HG02763 (cell line): ENCODE data around the gene DYNC1I1.

Experiments used
- ATAC-seq: cut with Tn5 transposase; IDR thresholded peaks from one replicate; pipeline ENCODE4 v1.9.1; 2021; ENCODE audit warnings: mild to moderate bottlenecking, moderate library complexity; ENCODE audit not compliant: unreplicated experiment

Gene DYNC1I1

DNA sequence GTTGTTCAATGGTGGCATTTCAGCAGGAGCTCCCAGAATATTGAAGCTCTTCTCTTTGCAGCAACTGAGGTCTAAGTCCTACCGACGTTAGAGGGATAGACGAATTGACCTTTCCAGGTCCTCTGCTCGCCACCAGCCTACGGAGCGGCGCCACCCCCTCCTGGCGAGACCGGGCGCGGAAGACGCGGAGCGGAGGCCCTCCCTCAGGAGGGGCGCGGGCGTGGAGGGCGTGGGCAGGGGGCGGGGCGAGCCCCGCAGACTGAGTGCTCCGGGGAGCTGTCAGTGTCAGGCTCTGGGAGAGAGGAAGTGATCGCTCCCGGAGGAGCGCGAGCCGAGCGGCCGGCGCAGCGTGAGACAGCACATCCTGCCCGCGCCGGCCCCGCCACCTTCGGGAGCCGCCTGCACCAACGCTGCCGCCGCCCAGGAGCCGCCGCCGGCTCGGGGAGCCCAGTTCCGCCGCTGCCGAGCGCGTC, at the start of gene DYNC1I1:
Gene DYNC1I1, plus strand, starts transcription at position 257 of the 473 bp plus-strand sequence. CDS start 32,176 bp downstream, outside the sequence.
- peak; percentile 87 for ATAC-seq

DNA sequence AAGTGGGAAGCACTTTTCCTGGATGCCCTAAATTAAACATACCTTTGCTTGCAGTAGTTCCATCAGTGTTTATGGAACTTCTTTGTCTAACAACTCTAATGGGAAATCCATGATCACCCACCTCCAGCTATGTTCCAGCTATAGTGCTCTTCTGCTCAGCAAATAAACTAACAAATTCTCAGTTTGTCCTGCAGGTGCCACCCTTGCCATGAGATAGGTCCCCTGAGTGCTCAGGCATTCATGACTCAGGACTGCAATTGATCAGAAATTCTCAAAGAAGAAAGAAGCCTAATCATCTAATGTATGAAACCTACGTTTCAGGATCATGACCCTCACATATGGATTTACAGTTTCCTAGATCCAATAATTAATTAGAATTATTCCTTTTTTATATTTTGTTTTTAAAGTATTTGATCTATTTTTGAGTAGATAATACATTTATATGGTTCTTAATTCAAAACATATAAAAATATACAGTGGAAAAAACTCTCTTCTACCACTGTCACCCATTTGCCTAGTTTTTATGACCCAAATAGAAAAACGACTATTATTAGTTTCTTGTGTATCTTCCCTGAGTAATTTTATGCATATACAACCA, 48.7 kb upstream of the DYNC1I1 start:
- no peak for ATAC-seq

DNA sequence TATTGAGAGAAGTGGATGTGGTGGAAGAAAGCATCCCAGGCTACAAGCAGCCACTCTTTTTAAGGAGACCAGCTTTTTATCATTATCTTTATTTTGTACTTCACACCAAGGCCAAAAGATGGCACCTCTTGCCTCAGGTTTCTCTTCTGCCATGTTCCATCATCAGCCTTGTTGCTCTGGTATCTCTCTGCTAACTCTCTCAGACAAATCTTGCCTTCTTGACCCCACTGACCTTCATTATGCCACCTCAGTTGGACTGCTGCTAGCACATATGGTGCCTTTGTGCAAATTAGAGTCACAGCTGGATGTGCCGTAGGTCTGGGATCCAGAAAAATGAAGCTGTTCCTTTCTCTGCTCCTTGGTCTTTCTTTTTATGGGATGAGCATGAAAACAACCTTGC, 47.1 kb upstream of the DYNC1I1 start:
- ATAC-seq = no peak

DNA sequence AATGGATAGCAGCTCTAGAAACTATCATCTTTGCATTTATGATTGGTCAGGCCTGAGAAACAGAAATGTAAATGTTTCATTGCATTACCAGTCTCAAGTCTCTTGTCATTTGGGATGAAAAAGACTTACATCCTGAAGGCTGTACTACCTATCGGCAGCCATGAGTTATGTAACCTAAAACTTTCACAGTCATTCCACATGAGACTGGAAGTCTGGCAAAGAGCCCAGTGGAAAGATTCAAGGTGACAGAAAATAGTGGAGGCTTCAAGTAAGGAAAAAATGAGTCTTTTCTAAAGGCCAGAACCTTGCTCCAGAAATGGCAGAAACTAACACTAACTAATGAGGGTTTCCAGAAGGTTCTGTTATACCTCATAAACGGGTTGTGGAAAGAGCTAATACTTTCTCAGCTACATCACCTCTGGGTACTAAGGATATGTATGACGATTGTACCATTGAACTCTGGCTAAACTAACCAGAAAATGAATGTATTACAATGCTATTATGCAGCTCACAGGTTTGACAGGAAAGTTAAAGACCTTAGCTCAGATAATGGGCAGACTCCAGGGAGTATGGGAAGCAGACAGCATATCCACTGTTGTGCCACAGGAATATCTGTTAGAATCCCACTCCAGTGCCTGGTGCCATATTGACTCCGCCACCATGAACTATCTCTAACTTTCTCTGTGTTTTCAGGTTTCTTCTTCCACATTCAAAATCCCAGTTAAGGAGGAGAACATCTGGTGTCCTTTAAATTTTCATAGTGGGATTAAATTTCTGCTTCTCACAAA, 41.7 kb upstream of the DYNC1I1 start:
- ATAC-seq = no peak

DNA sequence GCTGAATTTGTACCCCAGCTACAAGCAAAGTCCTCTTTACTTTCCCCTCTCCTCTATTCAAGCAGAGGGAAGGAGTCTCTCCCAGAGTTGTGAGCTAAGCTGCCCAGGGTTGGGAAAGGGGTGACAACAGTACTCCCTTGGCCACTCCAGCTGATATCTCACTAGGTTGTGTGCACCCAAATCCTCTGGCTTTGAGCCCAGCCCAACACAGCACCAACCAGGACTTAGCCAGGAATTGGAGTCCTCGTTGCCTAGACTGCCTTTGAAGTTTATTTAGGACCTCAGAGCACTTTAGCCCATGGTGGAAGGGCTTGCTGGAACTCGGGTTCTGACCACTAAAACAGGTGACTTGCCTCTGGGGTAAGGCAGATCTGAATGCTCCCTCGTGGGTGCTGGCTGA, 35.7 kb upstream of the DYNC1I1 start:
- ATAC-seq = no peak

DNA sequence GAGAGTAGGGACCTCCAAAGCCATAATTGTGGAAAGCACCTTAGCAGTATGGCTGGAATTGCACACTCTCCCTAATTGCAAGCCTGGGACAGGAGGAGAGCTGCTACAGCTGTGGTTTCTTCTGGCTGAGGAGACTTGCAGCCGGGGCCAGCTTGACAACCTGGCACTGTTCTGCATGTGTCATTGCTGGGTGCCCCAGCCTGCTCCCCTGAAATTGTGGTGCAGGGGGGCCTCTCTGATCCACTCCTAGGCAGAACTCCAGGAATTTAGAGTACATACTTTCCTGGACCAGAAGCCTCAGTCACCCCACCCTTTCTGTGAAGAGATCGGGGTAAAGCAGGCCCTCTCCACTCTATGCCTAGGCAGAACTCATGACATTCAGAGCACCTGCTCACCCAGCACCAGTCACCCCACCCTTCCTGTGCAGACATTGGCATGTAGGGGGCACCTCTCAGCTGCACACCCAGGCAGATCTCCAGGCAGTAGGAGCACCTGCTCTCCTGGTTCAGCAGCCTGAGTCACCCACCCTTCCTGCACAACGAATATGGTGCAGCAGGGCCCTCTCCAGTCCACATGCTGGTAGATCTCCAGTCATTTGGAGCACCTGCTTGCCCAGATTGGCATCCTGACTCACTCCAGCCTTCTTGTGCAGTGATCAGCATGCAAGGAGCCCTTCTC, 34.4 kb upstream of the DYNC1I1 start:
- no peak for ATAC-seq

DNA sequence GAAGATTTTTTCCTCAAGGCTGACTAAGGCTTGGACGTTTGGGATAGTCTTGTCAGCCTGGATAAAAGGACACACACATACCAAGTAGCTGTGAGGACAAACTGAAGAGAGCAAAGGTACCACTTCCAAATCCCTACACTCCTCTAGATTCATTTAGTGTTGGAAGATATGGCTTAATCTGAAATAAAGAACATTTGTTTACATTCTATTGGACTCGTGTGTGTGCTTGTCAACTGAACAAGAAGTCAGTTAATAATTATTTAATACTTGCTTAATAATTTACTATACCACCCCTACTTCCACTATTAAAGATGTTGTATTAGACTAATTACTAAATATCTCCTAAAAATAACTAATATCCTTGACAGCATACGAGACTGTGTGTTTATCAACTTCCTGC, 23.3 kb upstream of the DYNC1I1 start:
- ATAC-seq = no peak

DNA sequence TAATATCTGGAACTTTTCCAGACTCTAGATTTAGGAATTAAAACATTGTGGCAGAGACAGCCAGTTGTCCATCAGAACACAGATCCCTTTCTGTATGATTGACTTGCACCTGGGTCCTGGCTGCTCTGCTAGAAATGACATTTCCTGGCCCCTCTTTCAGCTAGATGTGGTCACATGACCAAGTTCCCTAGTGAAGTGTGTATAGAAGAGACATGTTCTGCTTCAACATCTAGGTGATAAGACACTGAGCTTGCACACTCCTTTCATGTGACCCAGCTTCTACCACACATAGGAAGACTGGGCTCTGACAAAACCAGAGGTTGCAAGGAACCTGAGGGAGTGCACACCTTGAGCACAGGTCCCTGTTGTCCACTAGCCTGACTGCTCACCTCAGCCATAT, 22.8 kb upstream of the DYNC1I1 start:
- ATAC-seq = no peak

DNA sequence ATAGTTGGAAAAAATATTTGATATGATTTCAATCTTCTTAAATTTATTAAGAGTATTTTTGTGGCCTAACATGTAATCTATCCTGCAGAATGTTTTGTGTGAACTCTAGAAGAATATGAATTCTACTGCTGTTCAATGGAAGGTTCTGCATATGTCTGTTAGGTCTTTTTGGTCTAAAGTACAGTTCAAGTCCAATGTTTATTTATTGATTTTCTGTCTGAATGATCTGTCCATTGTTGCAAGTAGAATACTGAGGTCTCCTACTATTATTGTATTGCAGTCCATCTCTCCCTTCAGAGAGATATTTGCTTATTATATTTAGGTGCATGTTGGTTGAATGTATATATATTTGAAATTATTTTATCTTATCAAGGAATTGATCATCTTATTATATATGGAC, 18.9 kb upstream of the DYNC1I1 start:
- ATAC-seq = no peak

DNA sequence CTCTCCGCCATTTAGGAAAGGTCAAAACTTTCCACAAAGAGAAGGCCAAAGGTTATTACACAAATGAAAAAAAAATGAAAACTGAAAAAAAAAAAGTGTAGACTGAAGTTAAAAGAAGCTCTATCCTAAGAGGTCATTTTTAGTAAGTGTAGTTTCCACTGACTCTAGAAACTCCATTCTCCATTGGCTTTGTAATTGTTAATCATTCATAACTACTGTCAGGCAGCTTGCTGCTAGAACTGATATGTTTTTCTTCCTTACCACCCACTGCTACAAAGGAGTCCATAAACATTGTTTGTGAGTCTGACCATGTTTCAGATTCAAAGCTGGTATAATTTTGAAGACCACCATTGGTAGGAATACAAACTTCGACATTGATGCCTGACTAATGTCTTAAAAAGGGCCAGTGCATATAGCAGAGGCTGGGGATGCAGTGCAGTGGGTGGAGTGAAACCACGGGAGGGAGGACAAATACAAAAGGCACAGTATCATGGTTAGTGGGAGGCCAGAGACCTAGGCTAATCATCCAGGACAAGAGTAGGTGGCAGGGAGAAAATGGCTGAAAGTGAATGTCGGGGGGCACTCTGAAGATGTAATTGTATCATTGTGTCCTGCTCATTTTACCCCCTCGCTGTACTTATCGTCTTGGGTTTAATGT, 16.9 kb upstream of the DYNC1I1 start:
- ATAC-seq = no peak

DNA sequence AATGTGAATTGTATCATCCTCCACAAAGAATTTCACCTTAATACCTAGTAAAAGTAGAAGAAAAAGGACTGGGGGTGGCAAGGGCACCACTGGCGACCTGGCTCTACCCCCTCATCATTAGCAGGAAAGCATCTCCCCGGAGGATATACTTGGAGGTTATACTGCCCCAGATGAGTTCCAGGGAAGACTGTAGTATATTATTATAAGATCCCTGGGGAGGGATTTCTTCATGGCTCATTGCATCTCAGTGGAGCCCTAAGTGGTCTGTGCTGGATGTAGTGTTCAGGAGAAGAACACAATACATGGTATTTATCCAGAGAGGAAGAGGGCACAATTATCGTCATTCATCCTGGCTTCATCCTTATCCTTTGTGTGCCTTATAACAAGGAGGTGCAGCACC, 14.2 kb upstream of the DYNC1I1 start:
- ATAC-seq = no peak

DNA sequence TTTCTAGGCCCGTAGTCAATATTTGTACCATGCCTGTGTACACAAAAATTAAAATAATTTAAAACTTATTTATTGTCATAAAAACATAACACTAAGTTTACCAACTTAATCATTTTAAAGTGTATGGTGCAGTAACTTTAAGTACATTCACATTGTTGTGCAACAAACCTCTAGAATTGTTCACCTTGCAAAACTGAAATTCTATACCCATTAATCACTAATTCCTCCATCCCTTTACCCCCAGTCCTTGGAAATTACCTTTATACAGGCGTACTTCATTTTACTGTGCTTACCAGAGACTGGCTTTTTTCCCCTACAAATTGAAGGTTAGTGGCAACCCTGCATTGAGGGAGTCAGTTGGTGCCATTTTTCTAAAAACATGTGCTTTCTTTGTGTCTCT, 6.3 kb upstream of the DYNC1I1 start:
- ATAC-seq = no peak

DNA sequence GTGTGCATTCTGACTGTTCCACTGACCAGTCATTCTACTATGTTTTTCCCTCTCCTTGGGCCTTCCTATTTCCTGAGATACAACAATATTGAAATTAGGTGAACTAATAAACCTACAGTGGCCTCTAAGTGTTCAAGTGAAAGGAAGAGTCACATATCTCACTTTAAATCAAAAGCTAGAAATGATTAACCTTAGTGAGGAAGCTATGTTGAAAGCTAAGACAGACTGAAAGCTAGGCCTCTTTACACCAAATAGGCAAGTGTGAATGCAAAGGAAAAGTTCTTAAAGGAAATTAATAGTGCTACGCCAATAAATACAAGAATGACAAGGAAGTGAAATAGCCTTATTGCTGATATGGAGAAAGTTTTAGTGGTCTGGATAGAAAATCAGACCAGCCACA, 5.7 kb upstream of the DYNC1I1 start:
- no peak for ATAC-seq

DNA sequence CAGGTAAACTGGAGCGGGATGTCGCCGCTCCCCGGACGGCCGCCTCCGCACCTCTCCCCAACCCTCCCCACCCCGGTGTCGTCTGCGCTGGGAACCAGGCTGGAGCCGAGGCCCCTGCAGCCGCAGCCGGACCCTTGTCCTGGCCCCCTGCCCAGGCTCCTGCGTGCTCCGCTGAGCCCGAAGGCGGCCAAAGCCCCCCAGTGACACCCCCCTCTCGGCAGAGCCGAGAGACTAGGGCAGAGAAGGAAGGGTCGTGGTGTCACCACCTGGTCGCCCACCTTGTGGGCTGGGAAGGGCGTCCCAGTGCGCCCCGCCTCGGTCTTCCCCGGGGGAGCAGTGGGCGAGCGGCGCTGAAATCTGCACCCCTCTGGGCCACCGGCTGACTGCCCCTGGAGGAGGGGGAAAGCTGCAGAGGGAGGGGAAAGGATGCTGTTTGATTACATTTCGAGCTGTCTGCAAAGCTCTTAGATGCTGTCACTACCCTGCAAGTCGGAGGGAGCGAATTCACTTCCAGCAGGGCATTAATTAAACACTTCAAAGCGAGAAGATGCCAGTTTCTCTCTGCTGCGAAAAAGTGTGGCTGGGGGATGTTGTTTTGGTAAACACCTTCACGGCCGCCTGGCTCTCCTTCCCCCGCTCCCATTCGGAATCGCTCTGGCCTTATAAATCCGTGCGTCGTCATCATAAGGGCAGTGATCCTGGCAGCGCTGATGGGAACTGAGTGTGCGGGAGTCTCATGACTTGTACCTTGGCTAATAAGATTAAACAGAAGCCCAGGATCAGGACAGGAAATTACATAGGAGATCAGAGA, 622 bp downstream of the DYNC1I1 start:
- ATAC-seq = no peak

DNA sequence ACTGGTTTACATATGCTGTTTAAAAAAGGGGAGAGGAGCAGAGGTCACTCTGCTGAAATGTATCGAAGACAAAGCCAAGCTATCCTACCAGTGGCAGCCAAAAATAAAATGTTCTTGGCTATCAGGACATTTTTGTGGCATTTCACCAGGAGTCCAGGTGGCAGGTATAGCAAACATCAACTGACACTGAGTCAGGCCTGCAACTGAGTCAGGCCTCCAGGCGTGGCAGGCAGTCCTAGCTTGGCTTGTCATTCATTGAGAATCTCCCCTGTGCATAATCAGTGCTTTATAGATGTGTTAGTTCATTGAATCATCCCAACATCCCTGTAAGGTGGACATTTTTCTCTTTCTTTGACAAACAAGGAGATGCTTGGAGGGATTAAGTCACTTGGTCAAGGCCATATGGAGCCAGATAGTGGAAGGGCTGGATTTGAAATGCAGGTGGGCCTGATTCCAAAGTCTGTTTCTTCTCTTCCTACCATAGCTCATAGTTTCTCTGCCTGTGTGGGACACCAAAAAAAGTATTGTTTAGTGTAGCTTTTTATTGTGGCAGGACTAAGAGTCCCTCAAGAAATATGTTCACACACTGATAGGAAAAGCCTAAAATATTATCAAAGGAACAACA, 4.3 kb downstream of the DYNC1I1 start:
- no peak for ATAC-seq

DNA sequence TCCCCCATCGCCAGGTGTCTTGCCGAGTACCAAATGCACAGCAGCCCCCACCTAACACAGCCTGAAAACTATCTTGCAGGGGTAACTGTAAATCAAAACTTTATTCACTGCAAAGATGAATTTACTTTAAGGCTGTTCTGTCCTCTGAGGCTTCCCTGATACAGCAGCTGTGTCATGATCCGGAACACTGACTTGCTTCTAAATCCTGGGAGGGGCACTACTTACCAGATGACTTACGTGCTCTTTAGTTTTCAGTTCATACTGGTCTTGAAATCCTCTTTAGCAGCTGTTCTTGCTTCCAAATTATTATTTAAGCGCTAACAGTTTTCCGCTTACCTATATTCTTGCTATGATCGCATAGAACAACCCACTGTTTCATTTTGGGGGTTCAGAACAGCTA, 4.9 kb downstream of the DYNC1I1 start:
- ATAC-seq = no peak

DNA sequence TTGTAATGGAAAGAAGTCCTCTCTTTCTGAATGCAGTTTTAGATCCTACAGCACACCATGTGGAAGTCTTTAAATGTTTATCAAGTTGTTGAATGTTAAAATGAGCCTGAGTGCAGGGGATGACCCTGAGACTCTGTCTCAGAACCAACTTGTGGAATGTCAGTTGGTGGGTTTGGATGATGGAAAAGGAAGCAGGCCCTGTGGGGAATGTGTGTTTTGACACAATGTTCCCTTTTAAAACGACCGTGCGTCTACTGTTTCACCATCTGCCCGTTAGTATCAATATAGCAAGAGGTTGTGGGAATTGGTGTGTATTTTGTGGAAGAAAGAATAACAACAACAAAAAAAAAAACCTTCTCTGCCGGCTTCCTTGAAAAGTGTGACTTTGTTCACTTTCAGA, 8.3 kb downstream of the DYNC1I1 start:
- no peak for ATAC-seq

DNA sequence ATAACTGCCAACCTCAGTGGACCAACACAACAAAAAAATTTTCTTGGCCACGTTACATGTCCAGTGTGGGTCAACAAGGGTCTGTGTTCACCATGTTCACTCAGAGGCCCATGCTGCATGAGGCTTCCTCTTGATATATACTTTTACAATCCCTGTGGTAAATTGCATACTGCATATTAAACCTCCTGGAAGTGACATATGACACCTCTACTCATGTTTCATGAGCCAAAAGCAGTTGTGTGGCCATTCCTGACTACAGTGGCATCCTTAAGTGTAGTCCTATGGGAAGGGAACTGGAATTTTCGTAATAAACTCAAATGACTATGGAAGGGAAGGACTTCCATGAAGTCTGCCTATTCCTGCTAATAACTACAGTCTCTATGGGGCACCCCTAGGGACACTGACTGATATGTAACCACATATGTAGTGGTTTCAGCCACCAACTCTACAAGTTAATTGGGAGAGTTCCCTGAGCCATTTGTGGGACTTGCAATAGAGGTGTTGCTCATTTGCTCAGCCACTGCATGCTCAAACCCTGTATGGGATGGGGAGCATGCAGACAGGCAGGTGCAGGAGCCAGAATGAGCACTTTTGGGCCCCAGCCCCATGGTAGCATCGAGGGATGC, 9.7 kb downstream of the DYNC1I1 start:
- ATAC-seq = no peak

DNA sequence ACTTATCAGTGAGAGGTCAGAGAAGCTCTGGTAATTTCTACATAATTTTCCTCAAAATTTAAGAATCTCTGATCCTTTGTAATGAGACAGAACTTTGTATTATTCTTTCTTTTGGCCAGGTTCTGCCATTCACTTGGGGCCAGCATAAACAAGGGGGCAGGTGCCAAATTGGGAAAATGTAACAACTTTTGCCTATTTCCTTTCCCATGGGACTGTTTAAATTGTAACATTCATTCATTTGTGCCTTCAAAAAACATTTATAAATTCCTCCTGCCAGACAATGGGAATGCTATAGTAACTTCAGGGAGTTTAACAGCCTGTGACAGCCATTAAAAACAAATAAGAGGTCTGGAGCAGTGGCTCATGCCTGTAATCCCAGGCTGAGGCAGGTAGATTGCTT, 12.4 kb downstream of the DYNC1I1 start:
- no peak for ATAC-seq

DNA sequence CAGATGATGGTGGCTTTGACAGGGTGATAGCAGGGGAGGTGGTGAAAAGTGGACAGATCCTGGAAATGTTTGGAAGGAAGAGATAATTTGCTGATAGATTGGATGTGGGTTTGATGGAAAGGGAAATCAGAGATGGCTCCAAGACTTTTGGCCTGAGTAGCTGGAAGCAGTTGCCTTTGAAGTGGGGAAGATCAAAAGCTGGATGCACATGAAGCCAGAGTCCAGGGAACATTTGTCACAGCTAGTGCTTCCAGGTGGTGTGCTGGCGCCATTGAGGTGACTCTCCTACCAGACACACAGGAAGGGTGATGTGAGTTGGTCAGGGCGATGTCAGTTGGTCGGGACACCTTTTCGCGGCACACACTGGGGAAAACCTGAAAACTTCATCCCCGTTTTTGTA, 15.9 kb downstream of the DYNC1I1 start:
- ATAC-seq = no peak
